SK-N-SH (cell line): Measurements from ENCODE around the gene DOCK6.

Source experiments
- CHD2 ChIP-seq: fragments of 150-350 bp; IDR thresholded peaks from 2 replicates; pipeline ENCODE4 v1.6.1; 2018; ENCODE audit warnings: low read length; ENCODE audit not compliant: partially characterized antibody
- EP300 ChIP-seq, 2 experiments: IDR thresholded peaks; 2 replicates each; pipeline versions ENCODE4 v1.4.0 to v1.6.1; 2012; ENCODE audit warnings: borderline replicate concordance in 1 of 2, low read depth in 1 of 2, low read length in 1 of 2
- GABPA ChIP-seq: IDR thresholded peaks from 2 replicates; pipeline ENCODE4 v1.4.0; 2012; ENCODE audit warnings: low read depth, mild to moderate bottlenecking
- JUND ChIP-seq: IDR thresholded peaks from 2 replicates; pipeline ENCODE4 v1.4.0; 2012
- POLR2AphosphoS5 ChIP-seq: IDR thresholded peaks from 2 replicates; pipeline ENCODE4 v1.6.1; 2012; ENCODE audit warnings: low read depth, low read length
- SIN3A ChIP-seq: IDR thresholded peaks from 2 replicates; pipeline ENCODE4 v1.6.1; 2012; ENCODE audit warnings: low read depth, mild to moderate bottlenecking, low read length, moderate library complexity, borderline replicate concordance
- USF2 ChIP-seq: fragments of 150-350 bp; IDR thresholded peaks from 2 replicates; pipeline ENCODE4 v1.6.1; 2017; ENCODE audit warnings: antibody characterized with exemption, low read length, low read depth, borderline replicate concordance
- YY1 ChIP-seq: IDR thresholded peaks from 2 replicates; pipeline ENCODE4 v1.4.0; 2012; ENCODE audit warnings: low read depth, mild to moderate bottlenecking
- TF ChIP-seq, protein P1 (sequence below): fragments of 200-600 bp; sonication (generic); IDR thresholded peaks from 2 replicates; pipeline ENCODE4 v1.6.1; 2017; ENCODE audit warnings: antibody characterized with exemption, mild to moderate bottlenecking, moderate library complexity
- TF ChIP-seq, protein P2 (sequence below): IDR thresholded peaks from 2 replicates; pipeline ENCODE4 v1.6.1; 2012; ENCODE audit warnings: mild to moderate bottlenecking, low read depth, low read length, moderate library complexity

DNA sequence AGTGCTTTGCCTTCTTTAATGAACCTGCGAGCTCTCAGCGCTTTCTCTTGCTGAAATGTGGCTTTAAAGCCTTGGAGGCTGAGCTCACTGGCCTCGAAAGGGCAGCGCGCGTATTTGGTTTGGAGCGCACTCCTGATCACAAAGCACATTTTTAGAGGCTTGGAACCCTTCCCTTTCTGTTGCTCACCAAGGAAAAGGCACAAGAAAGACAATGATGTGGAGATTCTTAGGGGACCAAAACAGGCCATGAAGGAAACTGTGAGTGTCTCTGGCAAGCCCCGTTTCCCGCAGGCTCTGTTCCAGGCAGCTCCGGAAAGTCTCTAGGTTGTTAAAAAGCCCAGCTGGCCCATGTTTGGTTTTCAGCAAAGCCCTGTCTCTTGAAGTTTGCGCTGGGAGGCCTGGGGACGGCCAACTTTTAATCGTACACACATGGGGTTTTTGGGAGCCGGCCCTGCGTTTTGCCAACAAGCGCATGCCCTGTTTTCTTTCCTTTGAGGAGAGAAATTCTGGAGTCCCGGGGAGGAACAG, 97.4 kb downstream of the DOCK6 start:
- TF ChIP-seq, protein P1, sequence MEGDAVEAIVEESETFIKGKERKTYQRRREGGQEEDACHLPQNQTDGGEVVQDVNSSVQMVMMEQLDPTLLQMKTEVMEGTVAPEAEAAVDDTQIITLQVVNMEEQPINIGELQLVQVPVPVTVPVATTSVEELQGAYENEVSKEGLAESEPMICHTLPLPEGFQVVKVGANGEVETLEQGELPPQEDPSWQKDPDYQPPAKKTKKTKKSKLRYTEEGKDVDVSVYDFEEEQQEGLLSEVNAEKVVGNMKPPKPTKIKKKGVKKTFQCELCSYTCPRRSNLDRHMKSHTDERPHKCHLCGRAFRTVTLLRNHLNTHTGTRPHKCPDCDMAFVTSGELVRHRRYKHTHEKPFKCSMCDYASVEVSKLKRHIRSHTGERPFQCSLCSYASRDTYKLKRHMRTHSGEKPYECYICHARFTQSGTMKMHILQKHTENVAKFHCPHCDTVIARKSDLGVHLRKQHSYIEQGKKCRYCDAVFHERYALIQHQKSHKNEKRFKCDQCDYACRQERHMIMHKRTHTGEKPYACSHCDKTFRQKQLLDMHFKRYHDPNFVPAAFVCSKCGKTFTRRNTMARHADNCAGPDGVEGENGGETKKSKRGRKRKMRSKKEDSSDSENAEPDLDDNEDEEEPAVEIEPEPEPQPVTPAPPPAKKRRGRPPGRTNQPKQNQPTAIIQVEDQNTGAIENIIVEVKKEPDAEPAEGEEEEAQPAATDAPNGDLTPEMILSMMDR = no peak
- no peak for TF ChIP-seq EP300 (IDR thresholded peaks at IDR 0.05; ENCODE audit: borderline replicate concordance in 1 of 2, low read depth in 1 of 2, low read length in 1 of 2)
- TF ChIP-seq CHD2 = no peak
- no peak for TF ChIP-seq POLR2AphosphoS5
- TF ChIP-seq, protein P2, sequence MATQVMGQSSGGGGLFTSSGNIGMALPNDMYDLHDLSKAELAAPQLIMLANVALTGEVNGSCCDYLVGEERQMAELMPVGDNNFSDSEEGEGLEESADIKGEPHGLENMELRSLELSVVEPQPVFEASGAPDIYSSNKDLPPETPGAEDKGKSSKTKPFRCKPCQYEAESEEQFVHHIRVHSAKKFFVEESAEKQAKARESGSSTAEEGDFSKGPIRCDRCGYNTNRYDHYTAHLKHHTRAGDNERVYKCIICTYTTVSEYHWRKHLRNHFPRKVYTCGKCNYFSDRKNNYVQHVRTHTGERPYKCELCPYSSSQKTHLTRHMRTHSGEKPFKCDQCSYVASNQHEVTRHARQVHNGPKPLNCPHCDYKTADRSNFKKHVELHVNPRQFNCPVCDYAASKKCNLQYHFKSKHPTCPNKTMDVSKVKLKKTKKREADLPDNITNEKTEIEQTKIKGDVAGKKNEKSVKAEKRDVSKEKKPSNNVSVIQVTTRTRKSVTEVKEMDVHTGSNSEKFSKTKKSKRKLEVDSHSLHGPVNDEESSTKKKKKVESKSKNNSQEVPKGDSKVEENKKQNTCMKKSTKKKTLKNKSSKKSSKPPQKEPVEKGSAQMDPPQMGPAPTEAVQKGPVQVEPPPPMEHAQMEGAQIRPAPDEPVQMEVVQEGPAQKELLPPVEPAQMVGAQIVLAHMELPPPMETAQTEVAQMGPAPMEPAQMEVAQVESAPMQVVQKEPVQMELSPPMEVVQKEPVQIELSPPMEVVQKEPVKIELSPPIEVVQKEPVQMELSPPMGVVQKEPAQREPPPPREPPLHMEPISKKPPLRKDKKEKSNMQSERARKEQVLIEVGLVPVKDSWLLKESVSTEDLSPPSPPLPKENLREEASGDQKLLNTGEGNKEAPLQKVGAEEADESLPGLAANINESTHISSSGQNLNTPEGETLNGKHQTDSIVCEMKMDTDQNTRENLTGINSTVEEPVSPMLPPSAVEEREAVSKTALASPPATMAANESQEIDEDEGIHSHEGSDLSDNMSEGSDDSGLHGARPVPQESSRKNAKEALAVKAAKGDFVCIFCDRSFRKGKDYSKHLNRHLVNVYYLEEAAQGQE = no peak
- TF ChIP-seq GABPA = no peak
- TF ChIP-seq USF2 = no peak
- no peak for TF ChIP-seq YY1
- TF ChIP-seq JUND = no peak
- TF ChIP-seq SIN3A = no peak
